ENCODE measurements around the gene TSACC.
A peak's percentile ranks its signal among the peaks of the same experiment; 100 is the strongest.

TSACC gene

DNA sequence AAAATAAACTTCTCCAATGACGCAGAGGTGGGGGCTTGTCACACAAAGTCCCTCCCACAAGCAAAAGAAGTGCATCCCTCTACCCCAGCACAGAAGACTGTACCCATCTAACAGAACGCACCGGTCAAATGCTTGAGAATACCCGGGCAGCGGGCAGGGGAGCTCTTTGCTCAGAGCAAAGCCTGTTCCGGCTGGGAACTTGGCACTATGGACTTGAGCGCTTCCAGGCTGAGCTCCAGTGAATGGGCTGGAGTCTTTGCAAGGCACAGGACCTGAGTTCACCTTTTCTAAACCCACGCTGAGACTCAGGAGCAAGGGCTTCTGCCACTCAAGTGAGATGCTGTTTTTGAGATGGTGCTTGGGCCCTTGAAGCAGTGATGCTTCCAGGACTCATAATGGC is 51.0 kb downstream of the TSACC start:
- no peak overlapping the region for H4K8ac ChIP-seq (ENCODE audit: low read depth, low read length)
- no peak overlapping the region for H3K9ac ChIP-seq (ENCODE audit: low read depth, low read length, poor library complexity)
- H3K4me2 ChIP-seq (ENCODE audit: insufficient read depth, low read length, poor library complexity, severe bottlenecking), result no peak overlapping the region
- H3K79me1 ChIP-seq (ENCODE audit: low read depth, low read length), result no peaks in the 10 kb centered on the region
- no peak overlapping the region for H3K4me3 ChIP-seq (ENCODE audit: low read length in 2 of 2)
- no peak overlapping the region for H2BK12ac ChIP-seq (ENCODE audit: low read length)
- H3K4ac ChIP-seq (ENCODE audit: low read length), result no peak overlapping the region
- no peak overlapping the region for H3K23ac ChIP-seq (ENCODE audit: low read depth, low read length, poor library complexity)
- no peak overlapping the region for H4K91ac ChIP-seq (ENCODE audit: low read depth, low read length, poor library complexity)
- H2AK5ac ChIP-seq (ENCODE audit: low read depth, low read length), result no peak overlapping the region
- H2BK120ac ChIP-seq (ENCODE audit: low read depth, low read length), result no peak overlapping the region
- no peak overlapping the region for H2BK15ac ChIP-seq (ENCODE audit: low read length)
- no peak overlapping the region for H3K14ac ChIP-seq (ENCODE audit: low read length)
- H2AFZ ChIP-seq (ENCODE audit: low read length), result no peak overlapping the region
- H3K27ac ChIP-seq (replicated peaks; ENCODE audit: low read length), result no peak overlapping the region
- no peak for DNase-seq (ENCODE audit: low spot score)
- peaks cover 23 to 51% of the 10 kb centered on the region in 2 donors for H3K4me1 ChIP-seq (ENCODE audit: control insufficient read depth in 2 of 2, insufficient read depth in 1 of 2, low read depth in 1 of 2, low read length in 2 of 2)
- no peaks in the 10 kb centered on the region for H3K9me3 ChIP-seq (replicated peaks in 1 of 2; ENCODE audit: control insufficient read depth in 2 of 2, insufficient read depth in 1 of 2, low read depth in 1 of 2, low read length in 2 of 2)
- peaks cover 8 to 93% (median 72%) of the 10 kb centered on the region in 3 experiments for H3K27me3 ChIP-seq (ENCODE audit: control insufficient read depth in 3 of 3, insufficient read depth in 3 of 3, low read depth in 1 of 3, low read length in 3 of 3)
- H3K36me3 ChIP-seq (replicated peaks in 1 of 2; ENCODE audit: control insufficient read depth in 2 of 2, insufficient read depth in 2 of 2, low read length in 2 of 2), result no peaks in the 10 kb centered on the region
- no peak overlapping the region for H2BK5ac ChIP-seq (ENCODE audit: low read length)
- H3K18ac ChIP-seq (ENCODE audit: low read length), result no peak overlapping the region
- no CpG with 5 or more reads among the region's 8 CpGs for WGBS, 2 donors (ENCODE audit: extremely low coverage in 2 of 2, insufficient read length in 2 of 2, insufficient replicate concordance in 1 of 2)

DNA sequence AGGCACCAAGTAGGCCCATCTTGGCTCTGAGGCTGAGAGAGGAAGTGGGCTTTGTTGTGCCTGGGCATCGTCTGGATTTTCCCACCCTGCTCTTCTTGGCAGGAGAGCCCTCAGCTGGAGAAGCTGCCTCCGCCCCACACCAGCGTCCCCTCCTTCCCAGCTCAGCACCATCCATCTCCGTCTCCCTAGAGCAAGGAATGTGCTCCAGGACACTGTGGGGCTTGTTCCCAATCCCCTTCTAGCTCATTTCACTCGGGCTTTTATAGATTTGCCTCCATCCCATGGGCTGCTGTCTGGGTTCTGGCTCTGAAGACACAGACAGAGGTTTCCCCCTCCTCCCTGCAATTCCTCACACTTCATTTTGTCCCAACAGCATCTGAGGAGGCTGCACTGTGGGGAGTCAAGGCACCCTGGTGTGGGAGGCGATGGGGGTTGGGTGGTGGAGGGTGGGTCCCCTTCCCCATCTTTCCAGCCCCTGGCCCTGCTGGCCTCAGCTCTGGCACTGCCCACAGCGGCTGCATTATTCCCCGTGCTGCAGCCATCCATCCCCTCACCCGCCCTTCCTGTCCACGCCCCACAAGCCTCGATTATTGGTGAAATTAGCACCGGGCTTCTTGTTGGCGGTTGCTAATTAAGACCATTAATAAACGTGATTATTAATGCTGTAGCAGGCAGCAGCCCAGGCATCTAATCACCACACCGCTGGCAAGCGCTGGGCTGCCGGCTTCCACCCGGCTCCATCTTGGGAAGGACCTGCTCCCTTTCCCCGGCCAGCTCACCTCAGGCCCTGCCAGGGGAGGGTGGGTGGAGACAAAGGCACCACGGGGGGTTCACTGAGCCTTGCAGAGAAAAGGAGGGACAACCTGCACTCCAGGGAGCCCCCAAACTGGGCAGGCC is 52.4 kb downstream of the TSACC start:
- DNase-seq (ENCODE audit: low spot score), result no peak
- H3K4me2 ChIP-seq (ENCODE audit: insufficient read depth, low read length, poor library complexity, severe bottlenecking), result no peak overlapping the region
- H3K27me3 ChIP-seq (ENCODE audit: control insufficient read depth in 3 of 3, insufficient read depth in 3 of 3, low read depth in 1 of 3, low read length in 3 of 3), result peaks cover 8 to 89% (median 62%) of the 10 kb centered on the region in 3 experiments

GRCh38 chr1:156391366-156391677 is 53.0 kb downstream of the TSACC start:
- no peak overlapping the region for H4K8ac ChIP-seq (ENCODE audit: low read depth, low read length)
- no peak overlapping the region for H2AFZ ChIP-seq (ENCODE audit: low read length)
- H2AK5ac ChIP-seq (ENCODE audit: low read depth, low read length), result peak overlapping the region; percentile 86
- H3K4me2 ChIP-seq (ENCODE audit: insufficient read depth, low read length, poor library complexity, severe bottlenecking), result no peak overlapping the region
- no peak overlapping the region for H3K4ac ChIP-seq (ENCODE audit: low read length)
- H3K79me1 ChIP-seq (ENCODE audit: low read depth, low read length), result peaks cover 2% of the 10 kb centered on the region
- H3K36me3 ChIP-seq (replicated peaks in 1 of 2; ENCODE audit: control insufficient read depth in 2 of 2, insufficient read depth in 2 of 2, low read length in 2 of 2), result no peaks in the 10 kb centered on the region
- H3K4me1 ChIP-seq (ENCODE audit: control insufficient read depth in 2 of 2, insufficient read depth in 1 of 2, low read depth in 1 of 2, low read length in 2 of 2), result peaks cover 23 to 54% of the 10 kb centered on the region in 2 donors
- no CpG with 5 or more reads among the region's 11 CpGs for WGBS, 2 donors (ENCODE audit: extremely low coverage in 2 of 2, insufficient read length in 2 of 2, insufficient replicate concordance in 1 of 2)
- H3K27me3 ChIP-seq (ENCODE audit: control insufficient read depth in 3 of 3, insufficient read depth in 3 of 3, low read depth in 1 of 3, low read length in 3 of 3), result peaks cover 8 to 85% (median 56%) of the 10 kb centered on the region in 3 experiments
- no peak overlapping the region for H3K27ac ChIP-seq (replicated peaks; ENCODE audit: low read length)
- peak overlapping the region; percentile 72 for H3K14ac ChIP-seq (ENCODE audit: low read length)
- H3K9ac ChIP-seq (ENCODE audit: low read depth, low read length, poor library complexity), result no peak overlapping the region
- H2BK5ac ChIP-seq (ENCODE audit: low read length), result peak overlapping the region; percentile 13
- no peak overlapping the region for H4K91ac ChIP-seq (ENCODE audit: low read depth, low read length, poor library complexity)
- peak overlapping the region; percentile 97 for H2BK12ac ChIP-seq (ENCODE audit: low read length)
- H3K4me3 ChIP-seq (ENCODE audit: low read length in 2 of 2), result no peak overlapping the region
- H2BK15ac ChIP-seq (ENCODE audit: low read length), result peak overlapping the region; percentile 81
- no peak for DNase-seq (ENCODE audit: low spot score)
- H3K9me3 ChIP-seq (replicated peaks in 1 of 2; ENCODE audit: control insufficient read depth in 2 of 2, insufficient read depth in 1 of 2, low read depth in 1 of 2, low read length in 2 of 2), result peaks cover 0 to 2% of the 10 kb centered on the region in 2 donors
- peak overlapping the region; percentile 43 for H2BK120ac ChIP-seq (ENCODE audit: low read depth, low read length)
- peak overlapping the region; percentile 91 for H3K18ac ChIP-seq (ENCODE audit: low read length)
- H3K23ac ChIP-seq (ENCODE audit: low read depth, low read length, poor library complexity), result peak overlapping the region; percentile 38

More for the DNA sequence above, 52.4 kb downstream of the TSACC start:
- no peak overlapping the region for H2AFZ ChIP-seq (ENCODE audit: low read length)
- no peak overlapping the region for H2BK12ac ChIP-seq (ENCODE audit: low read length)
- WGBS, 2 donors (ENCODE audit: extremely low coverage in 2 of 2, insufficient read length in 2 of 2, insufficient replicate concordance in 1 of 2), result no CpG with 5 or more reads among the region's 20 CpGs
- H4K91ac ChIP-seq (ENCODE audit: low read depth, low read length, poor library complexity), result no peak overlapping the region
- H3K23ac ChIP-seq (ENCODE audit: low read depth, low read length, poor library complexity), result peak overlapping the region; percentile 38
- no peak overlapping the region for H3K4ac ChIP-seq (ENCODE audit: low read length)
- no peak overlapping the region for H3K14ac ChIP-seq (ENCODE audit: low read length)
- H3K4me3 ChIP-seq (ENCODE audit: low read length in 2 of 2), result no peak overlapping the region
- peak overlapping the region; percentile 86 for H2AK5ac ChIP-seq (ENCODE audit: low read depth, low read length)
- H3K18ac ChIP-seq (ENCODE audit: low read length), result peak overlapping the region; percentile 91
- no peaks in the 10 kb centered on the region for H3K36me3 ChIP-seq (replicated peaks in 1 of 2; ENCODE audit: control insufficient read depth in 2 of 2, insufficient read depth in 2 of 2, low read length in 2 of 2)
- peak overlapping the region; percentile 9 for H3K9ac ChIP-seq (ENCODE audit: low read depth, low read length, poor library complexity)
- peak overlapping the region; percentile 43 for H2BK120ac ChIP-seq (ENCODE audit: low read depth, low read length)
- no peak overlapping the region for H3K27ac ChIP-seq (replicated peaks; ENCODE audit: low read length)
- peaks cover 2% of the 10 kb centered on the region for H3K79me1 ChIP-seq (ENCODE audit: low read depth, low read length)
- H2BK5ac ChIP-seq (ENCODE audit: low read length), result peak overlapping the region; percentile 68
- H4K8ac ChIP-seq (ENCODE audit: low read depth, low read length), result no peak overlapping the region
- H3K4me1 ChIP-seq (ENCODE audit: control insufficient read depth in 2 of 2, insufficient read depth in 1 of 2, low read depth in 1 of 2, low read length in 2 of 2), result peaks cover 23 to 55% of the 10 kb centered on the region in 2 donors
- peak overlapping the region; percentile 81 for H2BK15ac ChIP-seq (ENCODE audit: low read length)
- peaks cover 0 to 2% of the 10 kb centered on the region in 2 donors for H3K9me3 ChIP-seq (replicated peaks in 1 of 2; ENCODE audit: control insufficient read depth in 2 of 2, insufficient read depth in 1 of 2, low read depth in 1 of 2, low read length in 2 of 2)

DNA sequence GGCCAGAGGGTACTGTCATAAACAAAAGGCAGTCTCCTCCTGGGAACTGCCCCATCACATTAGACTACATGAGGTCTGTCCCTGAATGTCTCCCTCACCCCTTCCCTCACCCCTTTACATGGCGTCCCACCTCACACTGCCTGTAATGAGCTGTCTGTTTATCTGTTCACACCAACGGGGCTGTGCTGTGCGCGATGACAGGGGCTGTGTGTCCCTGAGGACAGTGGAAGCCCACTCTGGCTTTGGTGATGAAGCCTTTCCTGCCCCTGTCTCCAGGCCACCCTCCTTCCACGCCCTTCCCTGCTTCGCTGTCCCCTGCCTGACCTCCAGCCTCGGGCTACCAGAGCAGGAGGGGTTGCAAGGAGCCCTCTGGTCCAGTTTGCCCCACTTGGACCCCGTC is 53.4 kb downstream of the TSACC start:
- no peak for DNase-seq (ENCODE audit: low spot score)
- no peak overlapping the region for H3K4me3 ChIP-seq (ENCODE audit: low read length in 2 of 2)
- WGBS, 2 donors (ENCODE audit: extremely low coverage in 2 of 2, insufficient read length in 2 of 2, insufficient replicate concordance in 1 of 2), result no CpG with 5 or more reads among the region's 8 CpGs
- H2AK5ac ChIP-seq (ENCODE audit: low read depth, low read length), result peak overlapping the region; percentile 86
- H3K23ac ChIP-seq (ENCODE audit: low read depth, low read length, poor library complexity), result no peak overlapping the region
- H2BK15ac ChIP-seq (ENCODE audit: low read length), result peak overlapping the region; percentile 81
- peaks cover 8 to 82% (median 52%) of the 10 kb centered on the region in 3 experiments for H3K27me3 ChIP-seq (ENCODE audit: control insufficient read depth in 3 of 3, insufficient read depth in 3 of 3, low read depth in 1 of 3, low read length in 3 of 3)
- H3K18ac ChIP-seq (ENCODE audit: low read length), result peak overlapping the region; percentile 91
- no peak overlapping the region for H2BK120ac ChIP-seq (ENCODE audit: low read depth, low read length)
- H3K27ac ChIP-seq (replicated peaks; ENCODE audit: low read length), result peak overlapping the region; percentile 76
- H3K36me3 ChIP-seq (replicated peaks in 1 of 2; ENCODE audit: control insufficient read depth in 2 of 2, insufficient read depth in 2 of 2, low read length in 2 of 2), result no peaks in the 10 kb centered on the region
- H3K4ac ChIP-seq (ENCODE audit: low read length), result no peak overlapping the region
- H4K91ac ChIP-seq (ENCODE audit: low read depth, low read length, poor library complexity), result peak overlapping the region; percentile 19
- H3K9ac ChIP-seq (ENCODE audit: low read depth, low read length, poor library complexity), result peak overlapping the region; percentile 4
- H2BK12ac ChIP-seq (ENCODE audit: low read length), result peak overlapping the region; percentile 2
- no peak overlapping the region for H2AFZ ChIP-seq (ENCODE audit: low read length)
- H2BK5ac ChIP-seq (ENCODE audit: low read length), result peak overlapping the region; percentile 13
- H3K14ac ChIP-seq (ENCODE audit: low read length), result peak overlapping the region; percentile 72
- H3K4me1 ChIP-seq (ENCODE audit: control insufficient read depth in 2 of 2, insufficient read depth in 1 of 2, low read depth in 1 of 2, low read length in 2 of 2), result peaks cover 23 to 54% of the 10 kb centered on the region in 2 donors
- H4K8ac ChIP-seq (ENCODE audit: low read depth, low read length), result no peak overlapping the region
- no peak overlapping the region for H3K4me2 ChIP-seq (ENCODE audit: insufficient read depth, low read length, poor library complexity, severe bottlenecking)
- peaks cover 2% of the 10 kb centered on the region for H3K79me1 ChIP-seq (ENCODE audit: low read depth, low read length)
- H3K9me3 ChIP-seq (replicated peaks in 1 of 2; ENCODE audit: control insufficient read depth in 2 of 2, insufficient read depth in 1 of 2, low read depth in 1 of 2, low read length in 2 of 2), result peaks cover 0 to 2% of the 10 kb centered on the region in 2 donors
